ENCODE results near the gene FIGN.

GRCh38 chr2:163771596-163771995 is 35.8 kb upstream of the FIGN start:
- TF ChIP-seq POLR2A (IDR thresholded peaks at IDR 0.05): no peak
- TF ChIP-seq, protein P1, sequence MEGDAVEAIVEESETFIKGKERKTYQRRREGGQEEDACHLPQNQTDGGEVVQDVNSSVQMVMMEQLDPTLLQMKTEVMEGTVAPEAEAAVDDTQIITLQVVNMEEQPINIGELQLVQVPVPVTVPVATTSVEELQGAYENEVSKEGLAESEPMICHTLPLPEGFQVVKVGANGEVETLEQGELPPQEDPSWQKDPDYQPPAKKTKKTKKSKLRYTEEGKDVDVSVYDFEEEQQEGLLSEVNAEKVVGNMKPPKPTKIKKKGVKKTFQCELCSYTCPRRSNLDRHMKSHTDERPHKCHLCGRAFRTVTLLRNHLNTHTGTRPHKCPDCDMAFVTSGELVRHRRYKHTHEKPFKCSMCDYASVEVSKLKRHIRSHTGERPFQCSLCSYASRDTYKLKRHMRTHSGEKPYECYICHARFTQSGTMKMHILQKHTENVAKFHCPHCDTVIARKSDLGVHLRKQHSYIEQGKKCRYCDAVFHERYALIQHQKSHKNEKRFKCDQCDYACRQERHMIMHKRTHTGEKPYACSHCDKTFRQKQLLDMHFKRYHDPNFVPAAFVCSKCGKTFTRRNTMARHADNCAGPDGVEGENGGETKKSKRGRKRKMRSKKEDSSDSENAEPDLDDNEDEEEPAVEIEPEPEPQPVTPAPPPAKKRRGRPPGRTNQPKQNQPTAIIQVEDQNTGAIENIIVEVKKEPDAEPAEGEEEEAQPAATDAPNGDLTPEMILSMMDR (IDR thresholded peaks at IDR 0.05): no peak
